Midbrain (tissue), 1 donor: ENCODE data around the gene VDAC1.
"Not testable (repeated sequence)": the region's sequence is repeated elsewhere in the genome, so short reads cannot be mapped to it uniquely, and the experiment has no call there.

ENCODE experiments used
- DNase-seq: peaks from one replicate; lab custom pipeline; 2025; lab: John Stamatoyannopoulos, UW

VDAC1 gene

DNA sequence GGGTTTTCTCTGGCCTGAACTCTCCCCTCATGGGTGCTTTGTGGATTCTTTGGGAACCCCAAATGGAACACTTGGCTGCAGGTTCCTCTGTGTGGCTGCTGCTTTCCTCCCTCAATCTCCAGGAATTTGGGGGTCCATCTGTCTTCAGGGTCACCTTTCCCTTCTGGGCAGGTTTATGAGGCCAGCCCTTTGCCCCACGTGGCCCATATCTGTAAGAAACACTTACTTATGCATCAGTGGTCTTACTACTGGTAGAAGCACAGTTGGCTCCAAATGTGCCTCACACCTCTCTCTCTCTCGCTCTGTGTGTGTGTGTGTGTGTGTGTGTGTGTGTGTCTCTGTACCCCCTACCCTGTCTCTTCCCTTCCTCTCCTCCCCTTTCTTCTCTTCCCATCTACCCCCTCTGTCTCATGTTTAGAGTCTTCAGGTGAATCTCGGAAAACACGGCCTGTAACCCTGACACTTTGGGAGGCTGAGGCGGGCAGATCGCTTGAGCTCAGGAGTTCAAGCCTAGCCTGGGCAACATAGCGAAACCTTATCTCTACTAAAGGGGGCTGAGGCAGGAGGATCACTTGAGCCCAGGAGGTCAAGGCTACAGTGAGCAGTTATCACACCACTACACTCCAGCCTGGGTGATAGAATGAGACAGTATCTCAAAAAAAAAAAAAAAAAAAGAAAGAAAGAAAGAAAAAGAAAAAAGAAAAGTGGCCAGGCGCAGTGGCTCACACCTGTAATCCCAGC lies 63.1 kb downstream of the VDAC1 start:
- no peak for DNase-seq

- no peak for DNase-seq
These were observed 65.1 kb downstream of the VDAC1 start for GRCh38 chr5:133939668-133940067.

DNA sequence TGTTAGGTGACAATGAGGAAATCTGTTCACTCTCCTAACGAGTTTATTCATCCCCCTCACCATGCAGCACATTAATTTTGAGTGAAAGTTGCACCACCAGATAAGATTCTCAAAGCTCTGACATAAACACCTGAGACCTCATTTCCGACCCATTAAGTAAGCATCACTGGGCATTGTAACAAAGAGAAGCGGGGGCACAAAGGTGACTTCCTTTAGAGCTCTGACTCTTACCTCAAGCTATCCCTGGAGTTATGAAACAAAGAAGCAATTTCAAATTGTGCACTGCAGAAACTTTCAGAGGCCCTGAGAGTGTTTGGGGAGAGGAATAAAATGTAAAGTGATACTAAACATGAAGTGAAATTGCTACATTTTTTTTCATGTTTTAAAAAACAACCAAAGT lies 65.8 kb downstream of the VDAC1 start:
- DNase-seq = no peak

- no peak for DNase-seq
These were observed 66.5 kb downstream of the VDAC1 start for GRCh38 chr5:133938039-133938821.

GRCh38 chr5:133937628-133938027 lies 67.1 kb downstream of the VDAC1 start:
- DNase-seq = not testable (repeated sequence)

GRCh38 chr5:133936651-133937015 lies 68.1 kb downstream of the VDAC1 start:
- DNase-seq = no peak

GRCh38 chr5:133935991-133936650 lies 68.7 kb downstream of the VDAC1 start:
- DNase-seq = not testable (repeated sequence)

DNA sequence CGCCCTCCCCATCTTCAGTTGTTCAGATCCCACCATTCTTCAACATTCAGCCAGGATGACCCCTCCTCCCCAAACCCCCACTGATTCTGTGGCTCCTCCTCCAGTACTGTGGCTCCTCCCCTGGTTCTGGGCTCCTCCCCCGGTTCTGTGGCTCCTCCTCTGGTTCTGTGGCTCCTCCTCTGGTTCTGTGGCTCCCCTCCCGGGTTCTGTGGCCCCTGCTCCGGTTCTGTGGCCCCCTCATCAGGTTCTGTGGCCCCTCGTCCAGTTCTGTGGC lies 69.2 kb downstream of the VDAC1 start:
- DNase-seq = no peak

- DNase-seq = no peak
These were observed 69.7 kb downstream of the VDAC1 start for GRCh38 chr5:133934822-133935666.

GRCh38 chr5:133934311-133934710 lies 70.5 kb downstream of the VDAC1 start:
- no peak for DNase-seq

GRCh38 chr5:133933670-133934295 lies 71.0 kb downstream of the VDAC1 start:
- no peak for DNase-seq

- DNase-seq = no peak
These were observed 71.6 kb downstream of the VDAC1 start for GRCh38 chr5:133933169-133933509.

DNA sequence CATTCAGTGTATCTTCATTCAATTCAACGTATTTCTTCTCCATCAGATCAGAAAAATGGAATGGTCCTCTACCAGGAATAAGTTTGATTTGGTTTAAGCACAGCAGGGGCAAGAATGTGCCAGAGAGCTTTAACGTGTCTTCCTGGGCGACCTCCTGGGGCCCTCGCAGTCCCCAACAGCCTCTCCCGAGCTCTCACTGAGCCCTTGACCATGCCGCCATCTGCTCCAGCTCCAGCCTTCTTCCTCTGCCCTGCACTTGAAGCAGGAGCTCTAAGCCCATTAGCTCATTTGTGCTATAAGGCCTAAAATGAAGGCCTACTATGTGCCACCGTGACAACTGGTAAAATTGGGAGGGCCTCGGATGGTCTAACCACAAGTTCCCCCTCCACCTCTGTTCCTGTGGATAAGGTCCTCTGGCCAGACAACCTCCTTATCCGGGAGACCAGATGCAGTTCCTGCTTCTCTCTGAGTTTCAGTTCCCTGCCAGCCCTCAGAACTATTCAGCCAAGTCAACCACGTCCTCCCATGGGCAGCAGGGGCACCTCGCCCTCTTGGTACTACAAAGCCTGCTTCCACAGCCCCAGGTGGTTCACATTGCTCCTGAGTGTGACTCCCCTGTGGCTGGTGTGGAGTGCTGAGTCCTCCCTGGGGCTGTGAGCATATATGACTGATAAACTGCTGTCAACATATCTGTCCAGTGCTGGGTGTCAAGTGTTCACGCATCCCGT lies 72.2 kb downstream of the VDAC1 start:
- no peak for DNase-seq

GRCh38 chr5:133931546-133931945 lies 73.2 kb downstream of the VDAC1 start:
- DNase-seq = no peak

DNA sequence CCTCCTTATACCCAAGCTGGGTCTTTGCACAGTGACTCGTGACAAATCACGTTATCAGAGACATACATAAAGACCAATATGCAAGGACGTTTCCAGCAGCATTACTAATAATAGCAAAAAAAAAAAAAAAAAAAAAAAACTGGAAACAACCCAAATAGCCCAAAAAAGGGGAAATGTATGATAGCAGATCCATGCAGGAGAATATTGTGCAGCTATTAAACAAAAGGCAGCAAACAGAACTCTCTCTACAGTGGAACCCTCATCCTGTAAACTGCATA lies 74.0 kb downstream of the VDAC1 start:
- DNase-seq = no peak

DNA sequence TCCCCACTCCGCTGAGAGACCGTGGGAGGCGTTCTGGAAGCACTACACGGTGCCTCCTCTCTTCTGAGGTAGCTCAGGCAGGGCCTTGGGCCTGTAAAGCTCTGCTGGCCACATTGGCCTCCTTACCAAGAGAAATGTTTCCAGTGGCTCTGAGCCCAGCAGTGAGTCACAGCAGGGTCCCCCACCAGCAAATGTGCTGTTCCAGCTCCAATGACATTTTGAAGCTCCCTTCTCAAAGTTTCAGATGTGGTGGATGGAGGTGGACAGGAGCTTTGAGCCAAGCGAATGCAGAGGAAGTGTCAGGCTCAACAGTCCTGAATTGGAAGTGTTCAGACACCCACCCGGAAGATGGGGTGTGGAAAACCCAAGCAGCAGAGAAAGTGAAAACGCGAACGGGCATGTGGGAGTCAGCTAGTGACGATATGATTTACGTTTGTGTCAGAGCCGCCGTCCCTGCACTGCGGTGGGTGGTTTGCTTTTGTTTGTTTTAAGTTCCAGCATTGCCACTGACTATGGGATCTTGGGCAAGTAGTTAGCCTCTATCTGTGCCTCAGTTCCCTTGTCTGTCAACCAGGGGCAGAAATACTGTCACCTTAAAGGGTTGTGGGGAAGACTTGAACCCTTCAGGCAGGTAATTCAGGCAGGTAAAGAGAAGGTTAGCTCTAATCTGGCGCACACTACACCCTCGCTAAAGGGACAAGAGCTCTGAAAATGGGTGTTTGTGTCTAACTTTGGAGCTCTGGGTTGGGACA lies 74.5 kb downstream of the VDAC1 start:
- no peak for DNase-seq

DNA sequence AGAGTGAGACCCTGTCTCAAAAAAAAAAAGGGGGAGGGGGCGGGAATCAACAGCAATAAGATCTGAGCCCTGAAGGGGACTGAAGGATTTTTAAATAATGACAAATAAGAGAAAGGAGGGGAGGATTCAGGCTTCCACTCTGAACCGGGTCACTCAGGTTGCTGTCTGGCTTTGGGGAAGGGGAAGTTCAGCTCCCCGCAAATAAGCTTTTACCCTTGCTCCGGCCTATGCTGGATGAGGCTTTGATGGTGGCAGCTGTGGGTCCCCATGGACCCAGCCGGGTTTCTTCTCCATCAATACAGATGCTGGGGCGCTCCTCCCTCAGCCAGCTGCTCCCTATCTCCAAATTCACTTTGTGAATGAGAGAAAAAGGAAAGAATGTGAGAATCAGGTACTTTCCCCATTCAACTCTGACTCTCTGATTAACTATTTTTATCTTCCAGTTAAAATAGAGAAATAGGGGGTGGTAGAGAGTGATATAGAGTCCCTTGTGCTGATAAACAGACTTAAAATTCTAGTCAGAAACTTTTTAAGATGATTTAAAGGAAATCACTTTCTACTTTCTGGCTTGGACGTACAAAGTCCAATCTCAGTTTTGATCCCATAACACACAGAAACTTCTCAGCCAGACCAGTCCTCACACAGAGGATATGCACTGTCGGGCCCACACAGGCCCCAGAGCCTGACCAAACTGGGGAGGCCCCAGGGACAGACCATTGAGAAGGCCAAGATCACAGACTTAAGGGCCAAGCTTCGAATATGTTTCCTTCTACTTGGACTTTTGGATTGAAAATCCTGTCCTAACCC lies 76.0 kb downstream of the VDAC1 start:
- no peak for DNase-seq

- DNase-seq = no peak
These were observed 77.2 kb downstream of the VDAC1 start for GRCh38 chr5:133927300-133928180.
